GM10847 (cell line): ENCODE data around the gene MRTFB.

Source experiments
- POLR2A ChIP-seq: IDR thresholded peaks from 2 replicates; pipeline ENCODE4 v1.6.1; 2011; ENCODE audit not compliant: insufficient read length; ENCODE audit errors: extremely low read depth

The MRTFB gene

DNA sequence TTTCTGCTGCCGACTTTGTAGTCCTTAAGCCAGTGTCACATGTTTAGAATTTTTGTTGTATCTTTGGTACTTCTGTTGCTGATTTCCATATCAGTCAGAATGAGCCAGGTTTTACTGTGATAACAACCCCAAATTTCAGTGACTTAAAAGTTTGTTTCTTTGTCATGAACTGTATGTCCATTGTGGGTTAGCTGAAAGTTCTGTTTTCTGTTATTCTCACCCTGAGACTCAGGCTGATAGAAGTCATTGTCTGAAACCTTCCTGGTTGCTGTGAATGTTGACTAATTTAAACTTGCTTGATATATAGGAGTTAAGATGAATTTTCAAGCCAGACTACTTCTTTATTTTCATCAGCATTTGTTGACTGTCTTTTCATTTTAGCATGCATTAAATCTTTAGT is 68.8 kb downstream of the MRTFB start:
- no peak for TF ChIP-seq POLR2A

GRCh38 chr16:14140923-14141322 is 69.8 kb downstream of the MRTFB start:
- TF ChIP-seq POLR2A, result no peak

GRCh38 chr16:14146445-14146844 is 75.3 kb downstream of the MRTFB start:
- TF ChIP-seq POLR2A, result no peak

DNA sequence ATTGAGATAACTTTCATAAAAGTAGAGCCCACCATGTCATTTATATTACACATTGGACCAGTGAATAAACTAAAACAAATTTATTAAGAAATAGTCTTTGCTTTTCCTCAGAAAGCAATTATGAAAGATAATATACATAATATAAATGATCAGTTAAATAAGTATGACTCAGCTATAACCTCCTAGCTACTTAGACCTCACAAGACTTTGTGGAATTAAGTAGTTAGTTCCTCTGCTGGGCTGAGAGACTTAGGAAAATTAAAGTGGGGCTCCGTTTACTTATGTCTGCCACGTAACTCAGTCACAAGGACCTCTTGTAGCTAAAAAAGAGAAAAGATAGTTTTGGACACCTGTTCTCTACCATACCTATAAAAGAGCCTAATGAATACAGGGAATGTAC is 76.9 kb downstream of the MRTFB start:
- TF ChIP-seq POLR2A, result no peak

DNA sequence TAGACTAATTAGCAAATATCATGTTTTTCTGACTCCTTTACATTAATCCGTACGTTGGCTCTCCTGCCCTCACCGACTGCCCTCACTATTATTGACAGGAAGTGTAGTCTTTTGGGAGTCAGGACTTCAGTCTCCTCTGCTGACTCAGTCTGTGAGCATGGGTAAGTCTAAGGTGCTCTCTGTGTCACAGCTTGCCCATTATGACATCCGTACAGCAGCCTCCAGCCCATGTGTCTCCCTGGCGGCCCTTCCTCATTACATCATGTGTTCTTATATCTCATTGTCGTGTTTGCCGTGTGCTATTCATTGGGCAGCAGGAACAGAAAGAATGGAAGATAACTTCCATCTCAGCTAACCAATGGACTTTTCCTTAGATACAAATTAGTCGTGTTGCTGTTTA is 77.5 kb downstream of the MRTFB start:
- no peak for TF ChIP-seq POLR2A

- TF ChIP-seq POLR2A, result no peak
Observed at GRCh38 chr16:14150796-14151195, 79.7 kb downstream of the MRTFB start.

GRCh38 chr16:14151256-14152030 is 80.3 kb downstream of the MRTFB start:
- no peak for TF ChIP-seq POLR2A

DNA sequence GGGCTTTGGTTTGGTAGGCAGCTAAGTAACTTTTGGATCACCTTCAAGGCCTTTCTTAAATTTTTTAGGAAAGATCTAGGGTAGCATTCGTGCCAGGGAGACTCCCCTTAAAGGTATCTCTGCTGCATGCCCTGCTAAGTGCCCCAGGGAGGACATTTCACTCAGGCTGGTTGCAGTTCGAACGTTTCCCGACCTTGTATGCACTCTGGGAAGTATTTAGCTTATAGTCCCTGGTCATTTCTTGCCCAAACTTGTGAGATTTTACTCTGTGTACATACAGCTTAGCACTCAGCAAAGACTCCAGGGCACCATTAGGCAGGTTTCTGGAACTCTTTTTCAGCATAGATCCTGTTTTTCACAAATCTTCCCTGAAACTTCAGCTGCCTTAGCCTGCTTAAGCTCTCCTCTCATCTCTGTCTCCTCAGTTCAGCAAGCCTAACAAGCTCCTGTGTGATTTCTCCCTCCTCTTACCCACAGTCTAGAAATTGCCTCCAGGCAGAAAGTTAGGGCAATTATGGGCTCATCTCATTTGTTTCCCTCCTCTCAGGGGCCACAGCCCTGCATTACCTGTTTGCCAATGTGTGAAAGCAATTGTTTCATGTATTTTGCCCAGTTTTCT is 84.6 kb downstream of the MRTFB start:
- TF ChIP-seq POLR2A, result no peak

DNA sequence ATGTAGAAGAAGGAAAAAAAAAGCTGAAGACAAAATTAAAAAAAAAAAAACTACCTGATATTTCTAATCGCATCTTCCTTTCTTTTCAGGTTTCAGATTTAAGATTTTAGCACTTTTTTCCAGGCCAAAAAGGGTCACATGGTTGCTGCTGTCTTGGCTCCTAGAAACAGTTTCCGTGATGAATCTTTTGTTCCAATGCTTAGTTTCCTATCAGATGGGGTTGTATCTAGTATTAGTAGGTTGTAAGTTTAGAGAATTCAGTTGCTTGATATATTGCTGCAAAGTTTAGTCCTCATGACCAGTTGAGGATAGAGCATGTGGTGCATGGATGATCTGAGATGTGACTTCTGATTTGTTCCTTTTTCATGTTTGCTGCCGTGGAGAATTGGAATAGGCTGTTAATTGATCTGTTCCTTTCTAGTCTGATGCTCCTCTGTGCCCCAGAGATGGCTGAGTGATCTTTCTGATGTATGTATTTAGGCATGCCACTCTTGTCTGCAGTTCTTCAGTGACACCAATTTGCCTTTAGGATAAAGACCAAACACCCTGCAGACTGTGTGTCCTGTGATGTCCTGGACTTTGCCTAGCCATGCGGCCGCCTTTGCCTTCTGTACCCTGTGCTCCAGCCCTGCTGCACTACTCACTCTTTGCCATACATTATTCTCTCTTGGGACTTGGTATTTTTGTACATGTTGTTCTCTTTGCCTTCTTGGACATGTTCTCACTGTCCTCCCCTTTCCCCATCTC is 94.0 kb downstream of the MRTFB start:
- TF ChIP-seq POLR2A, result no peak

GRCh38 chr16:14168146-14168545 is 97.0 kb downstream of the MRTFB start:
- TF ChIP-seq POLR2A, result no peak

- TF ChIP-seq POLR2A, result no peak
Observed at GRCh38 chr16:14172200-14172809, 101.2 kb downstream of the MRTFB start.

DNA sequence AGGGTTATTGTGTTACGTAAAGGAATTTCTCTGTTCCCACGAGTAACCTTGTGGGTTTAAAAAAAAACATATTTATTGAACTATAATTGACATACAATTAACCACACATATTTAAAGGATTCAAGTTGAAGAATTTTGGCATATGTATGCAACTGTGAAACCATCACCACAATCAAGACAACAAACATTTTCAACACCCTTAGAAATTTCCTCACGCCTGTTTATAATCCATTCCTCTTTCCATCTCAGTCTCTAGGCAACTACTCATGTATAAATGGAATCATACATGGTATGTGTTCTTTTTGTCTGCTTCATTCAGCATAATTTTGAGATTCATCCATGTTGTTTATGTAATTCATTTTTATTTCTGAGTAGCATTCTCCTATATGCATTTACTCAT is 104.0 kb downstream of the MRTFB start:
- TF ChIP-seq POLR2A, result no peak

- TF ChIP-seq POLR2A, result no peak
Observed at GRCh38 chr16:14177704-14178103, 106.6 kb downstream of the MRTFB start.

GRCh38 chr16:14179116-14179515 is 108.0 kb downstream of the MRTFB start:
- TF ChIP-seq POLR2A, result no peak

GRCh38 chr16:14180481-14180944 is 109.4 kb downstream of the MRTFB start:
- TF ChIP-seq POLR2A, result no peak
